Measurements from ENCODE around the gene AMBP. TPM values are rescaled to one million over a fixed set of nuclear protein-coding genes. Genes with fewer than 3 reads are reported as not detected.

Gene AMBP
- total and polyA plus RNA-seq, 2 of the 13 experiments (the other 11 are each of a cell fraction or from before 2014, with no cell fraction given) = 1,510 to 2,580 TPM

GRCh38 chr9:114076237-114077161 is 1.6 kb downstream of the AMBP start (continued):
- TF ChIP-seq NFKB2 (CRISPR knock-in tag; IDR thresholded peaks at IDR 0.05; ENCODE audit: borderline replicate concordance) (0 out of 2 replicates have a peak, but pooled peaks have one; percentile 30), KAT7 (CRISPR knock-in tag; IDR thresholded peaks at IDR 0.05; ENCODE audit: borderline replicate concordance) (peak; percentile 56; the same call in 1 of the 2 replicates), ZNF792 (CRISPR knock-in tag; IDR thresholded peaks at IDR 0.05) (0 out of 2 replicates have a peak, but pooled peaks have one; percentile 30), BCLAF1 (IDR thresholded peaks at IDR 0.05) (no peak), FOXC1 (CRISPR knock-in tag; IDR thresholded peaks at IDR 0.05; ENCODE audit: borderline replicate concordance) (peak; percentile 64; the same call in 1 of the 2 replicates), AGO1 (IDR thresholded peaks at IDR 0.05; ENCODE audit: low read depth, low read length, poor library complexity, severe bottlenecking) (no peak), SAP130 (CRISPR knock-in tag; IDR thresholded peaks at IDR 0.05; ENCODE audit: low read depth) (peak; percentile 89), ZNF574 (CRISPR knock-in tag; IDR thresholded peaks at IDR 0.05) (peak; percentile 56), ZNF318 (CRISPR knock-in tag; IDR thresholded peaks at IDR 0.05) (no peak), SIN3A (IDR thresholded peaks at IDR 0.05; ENCODE audit: borderline replicate concordance, low read depth, low read length) (peak; percentile 93; the same call in 1 of the 2 replicates)
